HepG2 (cell line): Measurements from ENCODE around the gene UBE2R2. TPM values are rescaled to one million over a fixed set of nuclear protein-coding genes. Genes with fewer than 3 reads are reported as not detected.
"Not testable (repeated sequence)": the region's sequence is repeated elsewhere in the genome, so short reads cannot be mapped to it uniquely, and the experiment has no call there.

Source experiments
- ATAC-seq: fragments of 200-7000 bp; cut with Tn5 transposase; 3 replicates; pipeline ENCODE4 v1.9.1; 2020; ENCODE audit warnings: mild to moderate bottlenecking, moderate library complexity
- BruUV-seq: library from RNA; stranded (reverse); fragments of 400-500 nt; replicated peaks from 2 replicates; lab custom pipeline; 2021; lab: Mats Ljungman, UMichigan
- CTCF ChIA-PET: fragments of 300-600 bp; formaldehyde crosslinking; extraction: SDS; loops from one replicate; lab custom pipeline; 2021; ENCODE audit warnings: low total read pairs, inconsistent platforms, low intra/inter-chr PET ratio; lab: Yijun Ruan, JAX
- POLR2A ChIA-PET: fragments of 350-600 bp; sonication (Branson Sonifier 250); formaldehyde crosslinking; loops from one replicate; lab custom pipeline; 2020; ENCODE audit warnings: antibody characterized with exemption, inconsistent platforms; lab: Yijun Ruan, JAX
- DNase-seq: peaks from one replicate; pipeline ENCODE4 v3.0.0-alpha.2; 2015; ENCODE audit warnings: low spot score
- FAIRE-seq: peaks from 3 replicates; lab custom pipeline; 2011; peaks lifted over from hg19 to GRCh38; lab: Jason Lieb, UNC
- H2AFZ ChIP-seq: one replicate; pipeline ENCODE4 v1.6.1; 2011; ENCODE audit warnings: low read length, inconsistent platforms
- H3K27ac ChIP-seq: fragments of 300-600 bp; 3 replicates; pipeline ENCODE4 v1.8.0; 2011; ENCODE audit warnings: mixed run types, mild to moderate bottlenecking, mixed read lengths, low read length, inconsistent platforms; ENCODE audit not compliant: insufficient read depth; ENCODE audit errors: extremely low read length
- H3K27me3 ChIP-seq, 2 experiments: fragments of 200-600 bp in 1 of 2; 2 replicates in 1 of 2; 3 replicates in 1 of 2; pipeline versions ENCODE4 v1.6.0 to v1.8.0; 2011; ENCODE audit warnings: low read length in 2 of 2, mild to moderate bottlenecking in 2 of 2, moderate library complexity in 2 of 2, inconsistent platforms in 1 of 2; ENCODE audit not compliant: insufficient read depth in 2 of 2, control insufficient read depth in 1 of 2
- H3K36me3 ChIP-seq, 2 experiments: fragments of 200-600 bp in 1 of 2; replicated peaks in 1 of 2; 2 replicates in 1 of 2; 3 replicates in 1 of 2; pipeline versions ENCODE4 v1.5.1 to v1.8.0; 2011; ENCODE audit warnings: low read length in 2 of 2, inconsistent platforms in 1 of 2; ENCODE audit not compliant: insufficient read depth in 2 of 2, control insufficient read depth in 1 of 2
- H3K4me1 ChIP-seq: 2 replicates; pipeline ENCODE4 v1.5.1; 2012; ENCODE audit warnings: low read length, inconsistent platforms; ENCODE audit not compliant: insufficient read depth
- H3K4me2 ChIP-seq: 2 replicates; pipeline ENCODE4 v1.6.0; 2011; ENCODE audit warnings: low read depth, low read length, inconsistent platforms
- H3K4me3 ChIP-seq, 3 experiments: fragments of 200-600 bp in 1 of 3; sonication (generic), shearing (Covaris generic) in 1 of 3; replicated peaks in 1 of 3; 2 replicates each; pipeline ENCODE4 v1.5.1; 2011 to 2016; ENCODE audit warnings: low read length in 3 of 3, inconsistent platforms in 2 of 3, low read depth in 2 of 3, mild to moderate bottlenecking in 2 of 3, control low read depth in 1 of 3, mixed read lengths in 1 of 3; ENCODE audit not compliant: insufficient read depth in 1 of 3
- H3K79me2 ChIP-seq: one replicate; pipeline ENCODE4 v1.6.1; 2011; ENCODE audit warnings: low read length, inconsistent platforms; ENCODE audit not compliant: insufficient read depth
- H3K9ac ChIP-seq: 2 replicates; pipeline ENCODE4 v1.6.0; 2011; ENCODE audit warnings: mild to moderate bottlenecking, low read depth, low read length, inconsistent platforms; ENCODE audit not compliant: insufficient read depth
- H3K9me3 ChIP-seq: 2 replicates; pipeline ENCODE4 v1.5.1; 2012; ENCODE audit warnings: mild to moderate bottlenecking, low read length
- H4K20me1 ChIP-seq: 2 replicates; pipeline ENCODE4 v1.6.0; 2011; ENCODE audit warnings: inconsistent platforms, mild to moderate bottlenecking, low read length, moderate library complexity; ENCODE audit not compliant: insufficient read depth
- BHLHE40 ChIP-seq: IDR thresholded peaks from 2 replicates; pipeline ENCODE4 v1.6.1; 2011; ENCODE audit warnings: low read length, improper control_type of control experiment
- EED ChIP-seq: sonication (generic); formaldehyde crosslinking; IDR thresholded peaks from 2 replicates; pipeline ENCODE4 v1.5.0; 2020; ENCODE audit warnings: mild to moderate bottlenecking, missing genetic modification reagents
- IKZF1 ChIP-seq: fragments of 450-650 bp; IDR thresholded peaks from 2 replicates; pipeline ENCODE4 v1.7.1; 2016
- MAFF ChIP-seq: IDR thresholded peaks from 2 replicates; pipeline ENCODE4 v1.6.1; 2011; ENCODE audit warnings: low read depth, low read length, improper control_type of control experiment
- NFAT5 ChIP-seq: sonication (generic); formaldehyde crosslinking; IDR thresholded peaks from 2 replicates; pipeline ENCODE4 v1.4.0; 2020; ENCODE audit warnings: missing genetic modification reagents
- ZNF142 ChIP-seq: sonication (generic); formaldehyde crosslinking; IDR thresholded peaks from 2 replicates; pipeline ENCODE4 v1.4.0; 2020; ENCODE audit warnings: missing genetic modification reagents
- WGBS: methylation state at CpG from one replicate; pipeline ENCODE4 v1.1.6; 2017; ENCODE audit warnings: low lambda C conversion rate; 5-methylcytosine and 5-hydroxymethylcytosine counted together
- in situ Hi-C: cut with HindIII; loops from 2 replicates; pipeline ENCODE4 v1.10.0; 2017; ENCODE audit warnings: low pct_unique_long_range_greater_than_20kb; ENCODE audit not compliant: extremely low pct_ligation_motif_present
- intact Hi-C: fragments of 100-400 bp; cut with micrococcal nuclease; formaldehyde crosslinking; loops from one replicate; pipeline ENCODE4 v1.10.0; 2022; ENCODE audit not compliant: unreplicated experiment
- polyA plus RNA-seq, 8 experiments: library from polyadenylated mRNA; depleted of rRNA in 3 of 8; stranded (reverse) in 7 of 8; unstranded in 1 of 8; fragments of >200 nt; fragmentation: Illumina TruSeq in 4 of 8; extraction: Trizol in 4 of 8; gene quantifications; 2 replicates each; pipeline versions ENCODE4 v1.2.1 to v1.2.3, GENCODE V29; 2011 to 2016; ENCODE audit warnings: low read depth in 4 of 8, missing spikeins in 1 of 8, mixed read lengths in 1 of 8; ENCODE audit not compliant: insufficient read depth in 1 of 8
- total RNA-seq, 5 experiments: library from RNA; depleted of rRNA; stranded (reverse); fragments of >200 nt; fragmentation: Illumina TruSeq; extraction: Trizol; gene quantifications; 2 replicates each; pipeline ENCODE4 v1.2.3, GENCODE V29; 2016; ENCODE audit warnings: low read depth in 1 of 5

Gene UBE2R2
- total and polyA plus RNA-seq, 2 of the 13 experiments (the other 11 are each of a cell fraction or from before 2014, with no cell fraction given): 14.8 to 20.9 TPM

GRCh38 chr9:33774074-33774659, 42.8 kb upstream of the UBE2R2 start:
- in situ Hi-C loops: not testable (repeated sequence)

GRCh38 chr9:33776578-33776977, 40.4 kb upstream of the UBE2R2 start:
- no peak overlapping the region for H3K9ac ChIP-seq
- BruUV-seq: no TSS peak
- H4K20me1 ChIP-seq: no peaks in the 10 kb centered on the region
- no peaks in the 10 kb centered on the region for H3K4me1 ChIP-seq
- no peaks in the 10 kb centered on the region for H3K9me3 ChIP-seq
- TF ChIP-seq ZNF142 (no peak), EED (no peak), NFAT5 (CRISPR knock-in tag) (no peak), BHLHE40 (no peak), MAFF (no peak), IKZF1 (no peak)
- TF ChIP-seq, all 625 proteins: peak for 0
- POLR2A ChIA-PET: no interaction called here
- no peak overlapping the region for H2AFZ ChIP-seq
- ATAC-seq (no peak), FAIRE-seq (no peak), DNase-seq (no peak)
- in situ Hi-C loops: no loop called here
- CTCF ChIA-PET: no interaction called here
- H3K4me3 ChIP-seq: no peak overlapping the region
- H3K27ac ChIP-seq: no peak overlapping the region
- H3K79me2 ChIP-seq: no peaks in the 10 kb centered on the region
- H3K27me3 ChIP-seq: no peaks in the 10 kb centered on the region
- H3K36me3 ChIP-seq: no peaks in the 10 kb centered on the region
- intact Hi-C loops: no loop called here
- no peak overlapping the region for H3K4me2 ChIP-seq

More at GRCh38 chr9:33774074-33774659, 42.8 kb upstream of the UBE2R2 start:
- H3K9ac ChIP-seq, H3K4me2 ChIP-seq, H3K9me3 ChIP-seq, H3K4me1 ChIP-seq, H3K27ac ChIP-seq, H4K20me1 ChIP-seq, DNase-seq, H2AFZ ChIP-seq, H3K79me2 ChIP-seq, intact Hi-C loops, H3K4me3 ChIP-seq, POLR2A ChIA-PET, H3K27me3 ChIP-seq, H3K36me3 ChIP-seq, ATAC-seq, BruUV-seq, CTCF ChIA-PET, FAIRE-seq: not testable (repeated sequence)
- WGBS: 2% methylated on average over 5 of the region's 5 CpGs
